HEK293 (cell line): ENCODE results near the gene HIPK1.

Experiments
- CTCF ChIA-PET: fragments of 350-600 bp; formaldehyde crosslinking; extraction: SDS; loops from one replicate; lab custom pipeline; 2021; ENCODE audit warnings: antibody characterized with exemption; lab: Yijun Ruan, JAX
- POLR2A ChIA-PET: fragments of 300-600 bp; formaldehyde crosslinking; extraction: SDS; loops from one replicate; lab custom pipeline; 2020; ENCODE audit warnings: antibody characterized with exemption, inconsistent platforms; lab: Yijun Ruan, JAX
- H3K27ac ChIP-seq: fragments of 200-500 bp; sonication (Bioruptor generic); 2 replicates; pipeline ENCODE4 v1.5.1; 2014; ENCODE audit warnings: low read depth, low read length, control low read depth, inconsistent platforms; ENCODE audit errors: extremely low read depth
- H3K36me3 ChIP-seq, 2 experiments: fragments of 200-500 bp in 1 of 2; sonication (Bioruptor generic) in 1 of 2; 1 replicate in 1 of 2; 2 replicates in 1 of 2; pipeline ENCODE4 v1.5.1; 2014 to 2017; ENCODE audit warnings: inconsistent platforms in 2 of 2, low read length in 2 of 2; ENCODE audit not compliant: control insufficient read depth in 2 of 2, insufficient read depth in 1 of 2
- H3K4me1 ChIP-seq: fragments of 200-500 bp; sonication (Bioruptor generic); 2 replicates; pipeline ENCODE4 v1.5.1; 2014; ENCODE audit warnings: mild to moderate bottlenecking, low read length, inconsistent platforms; ENCODE audit not compliant: control insufficient read depth, insufficient read depth
- H3K4me3 ChIP-seq: 2 replicates; pipeline ENCODE4 v1.5.1; 2011; ENCODE audit warnings: low read depth, mild to moderate bottlenecking, control low read depth, low read length, moderate library complexity
- H3K9me3 ChIP-seq: fragments of 200-500 bp; sonication (Bioruptor generic); 2 replicates; pipeline ENCODE4 v1.5.1; 2014; ENCODE audit warnings: low read depth, low read length, inconsistent platforms; ENCODE audit not compliant: control insufficient read depth, insufficient read depth
- BCL11B ChIP-seq: fragments of 450-650 bp; formaldehyde crosslinking; IDR thresholded peaks from 2 replicates; pipeline ENCODE4 v1.5.1; 2016; ENCODE audit warnings: low read depth, missing biosample characterization, missing genetic modification characterization
- HOXC10 ChIP-seq: sonication (generic); formaldehyde crosslinking; IDR thresholded peaks from 2 replicates; pipeline ENCODE4 v1.8.1; 2023; ENCODE audit warnings: mild to moderate bottlenecking, missing genetic modification reagents
- HOXD13 ChIP-seq: sonication (generic); formaldehyde crosslinking; IDR thresholded peaks from 2 replicates; pipeline ENCODE4 v1.8.0; 2022; ENCODE audit warnings: missing genetic modification reagents, borderline replicate concordance
- RBAK ChIP-seq: fragments of 450-650 bp; formaldehyde crosslinking; IDR thresholded peaks from 2 replicates; pipeline ENCODE4 v1.5.1; 2016; ENCODE audit warnings: missing biosample characterization, missing genetic modification characterization
- YY1 ChIP-seq: fragments of 450-650 bp; formaldehyde crosslinking; IDR thresholded peaks from 2 replicates; pipeline ENCODE4 v1.5.1; 2018; ENCODE audit warnings: missing biosample characterization, missing genetic modification characterization
- ZBTB8A ChIP-seq: fragments of 450-650 bp; formaldehyde crosslinking; IDR thresholded peaks from 2 replicates; pipeline ENCODE4 v1.5.1; 2016; ENCODE audit warnings: missing biosample characterization, missing genetic modification characterization
- ZFP3 ChIP-seq: fragments of 450-650 bp; formaldehyde crosslinking; IDR thresholded peaks from 2 replicates; pipeline ENCODE4 v1.5.1; 2016; ENCODE audit warnings: low read depth, missing biosample characterization, missing genetic modification characterization
- ZFP37 ChIP-seq: fragments of 450-650 bp; formaldehyde crosslinking; IDR thresholded peaks from 2 replicates; pipeline ENCODE4 v1.5.1; 2016; ENCODE audit warnings: missing biosample characterization, missing genetic modification characterization
- ZNF121 ChIP-seq: fragments of 450-650 bp; formaldehyde crosslinking; IDR thresholded peaks from 2 replicates; pipeline ENCODE4 v1.5.1; 2016; ENCODE audit warnings: missing biosample characterization, missing genetic modification characterization
- ZNF169 ChIP-seq: fragments of 450-650 bp; formaldehyde crosslinking; IDR thresholded peaks from 2 replicates; pipeline ENCODE4 v1.5.1; 2016; ENCODE audit warnings: missing biosample characterization, missing genetic modification characterization
- ZNF239 ChIP-seq: fragments of 450-650 bp; formaldehyde crosslinking; IDR thresholded peaks from 2 replicates; pipeline ENCODE4 v1.5.1; 2016; ENCODE audit warnings: missing biosample characterization, missing genetic modification characterization
- ZNF335 ChIP-seq: fragments of 450-650 bp; formaldehyde crosslinking; conservative IDR thresholded peaks from 2 replicates; pipeline ENCODE4 v1.5.1; 2016; ENCODE audit warnings: missing biosample characterization, missing genetic modification characterization
- ZNF623 ChIP-seq: fragments of 450-650 bp; formaldehyde crosslinking; IDR thresholded peaks from 2 replicates; pipeline ENCODE4 v1.5.1; 2016; ENCODE audit warnings: missing biosample characterization, missing genetic modification characterization
- ZNF76 ChIP-seq: fragments of 450-650 bp; formaldehyde crosslinking; IDR thresholded peaks from 2 replicates; pipeline ENCODE4; 2016; ENCODE audit warnings: low read depth, missing biosample characterization, missing genetic modification characterization, borderline replicate concordance
- ZNF792 ChIP-seq: fragments of 450-650 bp; formaldehyde crosslinking; IDR thresholded peaks from 2 replicates; pipeline ENCODE4 v1.5.1; 2016; ENCODE audit warnings: missing biosample characterization, missing genetic modification characterization
- TF ChIP-seq, protein P1 (sequence below): fragments of 450-650 bp; formaldehyde crosslinking; IDR thresholded peaks from 2 replicates; pipeline ENCODE4 v1.5.1; 2016; ENCODE audit warnings: missing biosample characterization, missing genetic modification characterization
- TF ChIP-seq, protein P2 (sequence below): fragments of 450-650 bp; formaldehyde crosslinking; IDR thresholded peaks from 2 replicates; pipeline ENCODE4 v1.5.1; 2016; ENCODE audit warnings: missing biosample characterization, missing genetic modification characterization
- TF ChIP-seq, protein P3 (sequence below): fragments of 450-650 bp; formaldehyde crosslinking; IDR thresholded peaks from 2 replicates; pipeline ENCODE4 v1.5.1; 2016; ENCODE audit warnings: missing biosample characterization, missing genetic modification characterization
- TF ChIP-seq, protein P4 (sequence below): fragments of 450-650 bp; formaldehyde crosslinking; IDR thresholded peaks from 2 replicates; pipeline ENCODE4 v1.5.1; 2016; ENCODE audit warnings: missing biosample characterization, missing genetic modification characterization
- TF ChIP-seq, protein P5 (sequence below): fragments of 450-650 bp; formaldehyde crosslinking; IDR thresholded peaks from 2 replicates; pipeline ENCODE4 v1.5.1; 2017; ENCODE audit warnings: missing biosample characterization, missing genetic modification characterization

The HIPK1 gene

DNA sequence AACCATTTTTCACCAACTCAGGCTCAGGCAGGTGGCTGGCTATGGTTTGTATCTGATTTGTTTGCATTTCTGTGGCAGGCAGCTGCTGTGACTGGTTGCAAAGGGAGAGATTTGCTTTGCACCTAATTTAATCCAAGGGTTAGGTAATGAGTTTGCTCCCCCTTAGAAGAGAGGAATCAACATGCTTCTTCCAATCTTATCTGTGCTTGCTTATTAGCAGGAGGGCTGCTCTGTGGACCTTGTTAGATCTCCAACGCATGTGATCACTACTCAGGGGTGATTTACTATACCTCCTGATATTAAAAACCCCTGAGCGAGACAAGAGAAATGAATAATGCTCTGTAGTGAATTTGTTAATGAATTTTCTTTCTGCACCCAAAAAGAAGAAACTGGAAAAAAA is 70.7 kb downstream of the HIPK1 start (continued):
- TF ChIP-seq, protein P1, sequence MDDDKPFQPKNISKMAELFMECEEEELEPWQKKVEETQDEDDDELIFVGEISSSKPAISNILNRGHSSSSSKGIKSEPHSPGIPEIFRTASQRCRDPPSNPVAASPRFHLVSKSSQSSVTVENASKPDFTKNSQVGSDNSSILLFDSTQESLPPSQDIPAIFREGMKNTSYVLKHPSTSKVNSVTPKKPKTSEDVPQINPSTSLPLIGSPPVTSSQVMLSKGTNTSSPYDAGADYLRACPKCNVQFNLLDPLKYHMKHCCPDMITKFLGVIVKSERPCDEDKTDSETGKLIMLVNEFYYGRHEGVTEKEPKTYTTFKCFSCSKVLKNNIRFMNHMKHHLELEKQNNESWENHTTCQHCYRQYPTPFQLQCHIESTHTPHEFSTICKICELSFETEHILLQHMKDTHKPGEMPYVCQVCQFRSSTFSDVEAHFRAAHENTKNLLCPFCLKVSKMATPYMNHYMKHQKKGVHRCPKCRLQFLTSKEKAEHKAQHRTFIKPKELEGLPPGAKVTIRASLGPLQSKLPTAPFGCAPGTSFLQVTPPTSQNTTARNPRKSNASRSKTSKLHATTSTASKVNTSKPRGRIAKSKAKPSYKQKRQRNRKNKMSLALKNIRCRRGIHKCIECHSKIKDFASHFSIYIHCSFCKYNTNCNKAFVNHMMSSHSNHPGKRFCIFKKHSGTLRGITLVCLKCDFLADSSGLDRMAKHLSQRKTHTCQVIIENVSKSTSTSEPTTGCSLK (tag by site-specific recombination) = no peak
- TF ChIP-seq YY1 = no peak
- no peak for TF ChIP-seq ZNF121 (tag by site-specific recombination)
- TF ChIP-seq RBAK (tag by site-specific recombination) = no peak
- TF ChIP-seq HOXD13 (CRISPR knock-in tag) = no peak
- no peak for TF ChIP-seq ZNF623 (tag by site-specific recombination)
- TF ChIP-seq ZFP37 (tag by site-specific recombination) = no peak
- TF ChIP-seq ZNF792 (tag by site-specific recombination) = no peak
- no peak for TF ChIP-seq BCL11B (tag by site-specific recombination)
- TF ChIP-seq, protein P2, sequence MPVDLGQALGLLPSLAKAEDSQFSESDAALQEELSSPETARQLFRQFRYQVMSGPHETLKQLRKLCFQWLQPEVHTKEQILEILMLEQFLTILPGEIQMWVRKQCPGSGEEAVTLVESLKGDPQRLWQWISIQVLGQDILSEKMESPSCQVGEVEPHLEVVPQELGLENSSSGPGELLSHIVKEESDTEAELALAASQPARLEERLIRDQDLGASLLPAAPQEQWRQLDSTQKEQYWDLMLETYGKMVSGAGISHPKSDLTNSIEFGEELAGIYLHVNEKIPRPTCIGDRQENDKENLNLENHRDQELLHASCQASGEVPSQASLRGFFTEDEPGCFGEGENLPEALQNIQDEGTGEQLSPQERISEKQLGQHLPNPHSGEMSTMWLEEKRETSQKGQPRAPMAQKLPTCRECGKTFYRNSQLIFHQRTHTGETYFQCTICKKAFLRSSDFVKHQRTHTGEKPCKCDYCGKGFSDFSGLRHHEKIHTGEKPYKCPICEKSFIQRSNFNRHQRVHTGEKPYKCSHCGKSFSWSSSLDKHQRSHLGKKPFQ (tag by site-specific recombination) = no peak
- TF ChIP-seq, protein P3, sequence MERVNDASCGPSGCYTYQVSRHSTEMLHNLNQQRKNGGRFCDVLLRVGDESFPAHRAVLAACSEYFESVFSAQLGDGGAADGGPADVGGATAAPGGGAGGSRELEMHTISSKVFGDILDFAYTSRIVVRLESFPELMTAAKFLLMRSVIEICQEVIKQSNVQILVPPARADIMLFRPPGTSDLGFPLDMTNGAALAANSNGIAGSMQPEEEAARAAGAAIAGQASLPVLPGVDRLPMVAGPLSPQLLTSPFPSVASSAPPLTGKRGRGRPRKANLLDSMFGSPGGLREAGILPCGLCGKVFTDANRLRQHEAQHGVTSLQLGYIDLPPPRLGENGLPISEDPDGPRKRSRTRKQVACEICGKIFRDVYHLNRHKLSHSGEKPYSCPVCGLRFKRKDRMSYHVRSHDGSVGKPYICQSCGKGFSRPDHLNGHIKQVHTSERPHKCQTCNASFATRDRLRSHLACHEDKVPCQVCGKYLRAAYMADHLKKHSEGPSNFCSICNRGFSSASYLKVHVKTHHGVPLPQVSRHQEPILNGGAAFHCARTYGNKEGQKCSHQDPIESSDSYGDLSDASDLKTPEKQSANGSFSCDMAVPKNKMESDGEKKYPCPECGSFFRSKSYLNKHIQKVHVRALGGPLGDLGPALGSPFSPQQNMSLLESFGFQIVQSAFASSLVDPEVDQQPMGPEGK (tag by site-specific recombination) = no peak
- TF ChIP-seq ZBTB8A (tag by site-specific recombination) = no peak
- TF ChIP-seq ZNF335 = no peak
- TF ChIP-seq, all 188 proteins: peak for 0

DNA sequence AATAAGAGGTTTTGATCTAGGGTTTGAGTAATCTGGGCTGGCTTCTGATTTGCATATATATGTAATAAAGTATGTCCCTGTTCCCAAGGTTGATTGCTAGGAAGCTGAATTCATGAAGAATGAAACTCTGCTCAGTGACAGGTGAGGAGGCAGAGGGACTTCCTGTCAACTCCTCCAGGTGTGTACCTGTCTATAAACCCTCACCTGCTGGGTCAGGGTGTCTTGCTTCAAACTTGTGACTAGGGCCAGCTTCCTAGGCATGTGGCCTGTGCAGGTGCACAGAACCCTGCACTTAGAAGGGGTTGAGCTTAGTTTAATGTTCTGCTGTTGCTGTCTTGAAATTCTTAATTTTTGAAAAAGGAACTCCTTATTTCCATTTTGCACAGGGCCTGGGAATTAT is 71.3 kb downstream of the HIPK1 start:
- no peak overlapping the region for H3K27ac ChIP-seq
- CTCF ChIA-PET = interaction anchor here (0.7 to 1.4 kb wide), 3 partner anchors 9 to 283 kb away, joined by 3 to 6 read pairs (median 5); partner anchors contain the start of gene OLFML3

More for the DNA sequence above, 71.3 kb downstream of the HIPK1 start:
- Histone ChIP-seq H3K36me3 (no peaks in the 10 kb centered on the region), H3K9me3 (no peaks in the 10 kb centered on the region), H3K4me3 (no peak overlapping the region), H3K4me1 (no peaks in the 10 kb centered on the region)
- TF ChIP-seq ZNF76 (tag by site-specific recombination) (no peak), ZNF239 (tag by site-specific recombination) (no peak), ZFP3 (tag by site-specific recombination) (no peak), HOXC10 (CRISPR knock-in tag) (no peak), ZNF169 (tag by site-specific recombination) (no peak)
- TF ChIP-seq, protein P4, sequence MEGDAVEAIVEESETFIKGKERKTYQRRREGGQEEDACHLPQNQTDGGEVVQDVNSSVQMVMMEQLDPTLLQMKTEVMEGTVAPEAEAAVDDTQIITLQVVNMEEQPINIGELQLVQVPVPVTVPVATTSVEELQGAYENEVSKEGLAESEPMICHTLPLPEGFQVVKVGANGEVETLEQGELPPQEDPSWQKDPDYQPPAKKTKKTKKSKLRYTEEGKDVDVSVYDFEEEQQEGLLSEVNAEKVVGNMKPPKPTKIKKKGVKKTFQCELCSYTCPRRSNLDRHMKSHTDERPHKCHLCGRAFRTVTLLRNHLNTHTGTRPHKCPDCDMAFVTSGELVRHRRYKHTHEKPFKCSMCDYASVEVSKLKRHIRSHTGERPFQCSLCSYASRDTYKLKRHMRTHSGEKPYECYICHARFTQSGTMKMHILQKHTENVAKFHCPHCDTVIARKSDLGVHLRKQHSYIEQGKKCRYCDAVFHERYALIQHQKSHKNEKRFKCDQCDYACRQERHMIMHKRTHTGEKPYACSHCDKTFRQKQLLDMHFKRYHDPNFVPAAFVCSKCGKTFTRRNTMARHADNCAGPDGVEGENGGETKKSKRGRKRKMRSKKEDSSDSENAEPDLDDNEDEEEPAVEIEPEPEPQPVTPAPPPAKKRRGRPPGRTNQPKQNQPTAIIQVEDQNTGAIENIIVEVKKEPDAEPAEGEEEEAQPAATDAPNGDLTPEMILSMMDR (tag by site-specific recombination) = no peak
- TF ChIP-seq, protein P5, sequence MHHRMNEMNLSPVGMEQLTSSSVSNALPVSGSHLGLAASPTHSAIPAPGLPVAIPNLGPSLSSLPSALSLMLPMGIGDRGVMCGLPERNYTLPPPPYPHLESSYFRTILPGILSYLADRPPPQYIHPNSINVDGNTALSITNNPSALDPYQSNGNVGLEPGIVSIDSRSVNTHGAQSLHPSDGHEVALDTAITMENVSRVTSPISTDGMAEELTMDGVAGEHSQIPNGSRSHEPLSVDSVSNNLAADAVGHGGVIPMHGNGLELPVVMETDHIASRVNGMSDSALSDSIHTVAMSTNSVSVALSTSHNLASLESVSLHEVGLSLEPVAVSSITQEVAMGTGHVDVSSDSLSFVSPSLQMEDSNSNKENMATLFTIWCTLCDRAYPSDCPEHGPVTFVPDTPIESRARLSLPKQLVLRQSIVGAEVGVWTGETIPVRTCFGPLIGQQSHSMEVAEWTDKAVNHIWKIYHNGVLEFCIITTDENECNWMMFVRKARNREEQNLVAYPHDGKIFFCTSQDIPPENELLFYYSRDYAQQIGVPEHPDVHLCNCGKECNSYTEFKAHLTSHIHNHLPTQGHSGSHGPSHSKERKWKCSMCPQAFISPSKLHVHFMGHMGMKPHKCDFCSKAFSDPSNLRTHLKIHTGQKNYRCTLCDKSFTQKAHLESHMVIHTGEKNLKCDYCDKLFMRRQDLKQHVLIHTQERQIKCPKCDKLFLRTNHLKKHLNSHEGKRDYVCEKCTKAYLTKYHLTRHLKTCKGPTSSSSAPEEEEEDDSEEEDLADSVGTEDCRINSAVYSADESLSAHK (tag by site-specific recombination) = no peak
- POLR2A ChIA-PET = no interaction called here
